PC-3 (cell line): Measurements from ENCODE around the gene TMEM43. TPM values are rescaled to one million over a fixed set of nuclear protein-coding genes. Genes with fewer than 3 reads are reported as not detected.

Source experiments
- ATAC-seq: fragments of 200-7000 bp; cut with Tn5 transposase; 2 replicates; pipeline ENCODE4 v1.9.1; 2020; ENCODE audit warnings: mild to moderate bottlenecking, moderate library complexity
- BruUV-seq: library from RNA; stranded (reverse); fragments of 400-500 nt; replicated peaks from 2 replicates; lab custom pipeline; 2021; lab: Mats Ljungman, UMichigan
- CTCF ChIA-PET: fragments of 300-600 bp; sonication (Branson Sonifier 250); formaldehyde crosslinking; loops from one replicate; lab custom pipeline; 2022; ENCODE audit warnings: antibody characterized with exemption; lab: Charles Lee
- POLR2A ChIA-PET: fragments of 300-600 bp; sonication (Branson Sonifier 250); formaldehyde crosslinking; loops from one replicate; lab custom pipeline; 2022; ENCODE audit warnings: antibody characterized with exemption; ENCODE audit not compliant: unreplicated experiment; lab: Charles Lee
- DNase-seq: peaks from one replicate; pipeline ENCODE4 v3.0.0-alpha.2; 2015
- H2AFZ ChIP-seq: fragments of 300-600 bp; sonication (generic); 2 replicates; pipeline ENCODE4 v1.6.0; 2016; ENCODE audit warnings: antibody characterized with exemption, low read length
- H3F3A ChIP-seq: fragments of 300-600 bp; sonication (generic); one replicate; pipeline ENCODE4 v1.6.0; 2017; ENCODE audit warnings: antibody characterized with exemption, low read length, control low read depth, mild to moderate bottlenecking; ENCODE audit not compliant: unreplicated experiment
- H3K27ac ChIP-seq: fragments of 300-600 bp; sonication (generic); 2 replicates; pipeline ENCODE4 v1.5.1; 2016; ENCODE audit warnings: mild to moderate bottlenecking, low read length
- H3K27me3 ChIP-seq: fragments of 300-600 bp; sonication (generic); 2 replicates; pipeline ENCODE4 v1.6.1; 2016; ENCODE audit warnings: low read length, mixed read lengths
- H3K36me3 ChIP-seq: fragments of 300-600 bp; sonication (generic); 2 replicates; pipeline ENCODE4 v1.6.1; 2016; ENCODE audit warnings: low read depth, mixed run types, low read length, mixed read lengths
- H3K4me1 ChIP-seq: fragments of 300-600 bp; sonication (generic); 2 replicates; pipeline ENCODE4 v1.5.1; 2016; ENCODE audit warnings: low read length; ENCODE audit not compliant: insufficient read depth
- H3K4me2 ChIP-seq: fragments of 300-600 bp; sonication (generic); 2 replicates; pipeline ENCODE4 v1.6.0; 2016; ENCODE audit warnings: low read length
- H3K4me3 ChIP-seq: fragments of 300-600 bp; sonication (generic); 2 replicates; pipeline ENCODE4 v1.5.1; 2016; ENCODE audit warnings: mild to moderate bottlenecking, low read length, mixed read lengths
- H3K79me2 ChIP-seq: fragments of 300-600 bp; sonication (generic); 2 replicates; pipeline ENCODE4 v1.6.1; 2017; ENCODE audit warnings: low read length, mixed read lengths
- H3K9ac ChIP-seq: fragments of 300-600 bp; sonication (generic); 2 replicates; pipeline ENCODE4 v1.6.0; 2016; ENCODE audit warnings: mild to moderate bottlenecking, low read length
- H3K9me2 ChIP-seq: fragments of 300-600 bp; sonication (generic); replicated peaks from 2 replicates; pipeline ENCODE4 v1.6.1; 2016; ENCODE audit warnings: mixed run types, low read length, mixed read lengths
- H3K9me3 ChIP-seq: fragments of 300-600 bp; sonication (generic); 2 replicates; pipeline ENCODE4 v1.6.1; 2016; ENCODE audit warnings: low read length, mixed read lengths
- H4K20me1 ChIP-seq: fragments of 300-600 bp; sonication (generic); 2 replicates; pipeline ENCODE4 v1.6.1; 2016; ENCODE audit warnings: low read length, mixed read lengths
- CTCF ChIP-seq: fragments of 300-600 bp; sonication (generic); conservative IDR thresholded peaks from 2 replicates; pipeline ENCODE4 v1.5.1; 2017; ENCODE audit warnings: antibody characterized with exemption, low read depth, mild to moderate bottlenecking, low read length
- EZH2 ChIP-seq: fragments of 300-600 bp; sonication (generic); IDR thresholded peaks from one replicate; pipeline ENCODE4 v1.6.1; 2017; ENCODE audit warnings: antibody characterized with exemption, mild to moderate bottlenecking, low read length; ENCODE audit not compliant: unreplicated experiment
- EZH2phosphoT487 ChIP-seq: fragments of 300-600 bp; sonication (generic); IDR thresholded peaks from 2 replicates; pipeline ENCODE4 v1.6.1; 2018; ENCODE audit warnings: mild to moderate bottlenecking, antibody characterized with exemption, low read length, borderline replicate concordance
- intact Hi-C: fragments of 100-400 bp; cut with micrococcal nuclease; formaldehyde crosslinking; loops from 2 replicates; pipeline ENCODE4 v1.9.0; 2023
- total RNA-seq: library from RNA; depleted of rRNA; stranded (reverse); fragments of >200 nt; gene quantifications from 2 replicates; pipeline ENCODE4 v1.2.3, GENCODE V29; 2014

TMEM43 gene
- total RNA-seq, 1 experiment from 2014 or later = 83.1 TPM

- DNase-seq = no peak
- TF ChIP-seq CTCF (no peak), EZH2 (no peak), EZH2phosphoT487 (no peak)
- Histone ChIP-seq H3K4me2 (no peak overlapping the region), H4K20me1 (no peaks in the 10 kb centered on the region), H3K36me3 (peaks cover 39% of the 10 kb centered on the region), H3K79me2 (peaks cover 48% of the 10 kb centered on the region), H3K27me3 (no peaks in the 10 kb centered on the region), H2AFZ (no peak overlapping the region), H3K9me3 (no peaks in the 10 kb centered on the region), H3K27ac (no peak overlapping the region), H3K4me1 (peaks cover 17% of the 10 kb centered on the region), H3K9ac (no peak overlapping the region), H3K4me3 (no peak overlapping the region), H3K9me2 (no peaks in the 10 kb centered on the region), H3F3A (no peaks in the 10 kb centered on the region)
- ATAC-seq = no peak
- no TSS peak for BruUV-seq
- intact Hi-C loops = no loop called here
- POLR2A ChIA-PET = no interaction called here
- CTCF ChIA-PET = no interaction called here
Measured at GRCh38 chr3:14117468-14118399, 7.1 kb upstream of the TMEM43 start.

GRCh38 chr3:14118400-14119381 is 6.2 kb upstream of the TMEM43 start:
- Histone ChIP-seq H3K4me2 (no peak overlapping the region), H2AFZ (no peak overlapping the region), H3K79me2 (peaks cover 58% of the 10 kb centered on the region), H3K27me3 (no peaks in the 10 kb centered on the region), H4K20me1 (no peaks in the 10 kb centered on the region), H3K9ac (no peak overlapping the region), H3F3A (no peaks in the 10 kb centered on the region), H3K9me3 (no peaks in the 10 kb centered on the region), H3K27ac (no peak overlapping the region), H3K9me2 (no peaks in the 10 kb centered on the region), H3K4me1 (peaks cover 24% of the 10 kb centered on the region), H3K4me3 (no peak overlapping the region), H3K36me3 (peaks cover 30% of the 10 kb centered on the region)
- DNase-seq (peak; percentile 37), ATAC-seq (no peak)
- intact Hi-C loops = no loop called here
- ChIA-PET CTCF (interaction anchor here (0.5 to 0.7 kb wide), 2 partner anchors 222 to 363 kb away, joined by 3 to 5 read pairs; no protein-coding TSS in a partner anchor), POLR2A (interaction anchor here (0.6 kb wide), 1 partner anchor 25 kb away, joined by 3 read pairs; no protein-coding TSS in a partner anchor)
- TF ChIP-seq EZH2phosphoT487 (no peak), EZH2 (no peak)
- BruUV-seq = no TSS peak

GRCh38 chr3:14119651-14120050 is 5.2 kb upstream of the TMEM43 start:
- Histone ChIP-seq H3K9me3 (no peaks in the 10 kb centered on the region), H2AFZ (no peak overlapping the region), H3K79me2 (peaks cover 67% of the 10 kb centered on the region), H3K9me2 (no peaks in the 10 kb centered on the region), H3K36me3 (peaks cover 23% of the 10 kb centered on the region), H3K9ac (no peak overlapping the region), H3F3A (no peaks in the 10 kb centered on the region), H4K20me1 (no peaks in the 10 kb centered on the region), H3K4me2 (no peak overlapping the region), H3K4me3 (no peak overlapping the region), H3K4me1 (peaks cover 15% of the 10 kb centered on the region), H3K27me3 (no peaks in the 10 kb centered on the region), H3K27ac (no peak overlapping the region)
- DNase-seq (no peak), ATAC-seq (no peak)
- TF ChIP-seq EZH2 (no peak), CTCF (no peak), EZH2phosphoT487 (no peak)
- ChIA-PET POLR2A (no interaction called here), CTCF (interaction anchor here (0.5 kb wide), 1 partner anchor 364 kb away, joined by 3 read pairs; no protein-coding TSS in a partner anchor)
- no TSS peak for BruUV-seq
- intact Hi-C loops = loop anchor here (10.0 kb wide), 1 partner anchor 465 kb away; no protein-coding TSS in a partner anchor
